Amygdala (tissue), 56 donors: ENCODE measurements around the gene LZTFL1.

ENCODE experiments used
- DNase-seq, 56 donors: peaks; one replicate each; lab custom pipeline; 2025; lab: John Stamatoyannopoulos, UW

The LZTFL1 gene

GRCh38 chr3:45841757-45842491 is at the start of gene LZTFL1:
Gene LZTFL1 (minus strand): TSS chr3:45842119. CDS start chr3:45841991, 128 bp downstream.
- DNase-seq = peak; percentile 36 to 95 (median 86)

- no peak for DNase-seq
Observed at GRCh38 chr3:45890405-45890804, 48.5 kb upstream of the LZTFL1 start.

- no peak for DNase-seq
Observed at GRCh38 chr3:45889337-45889736, 47.4 kb upstream of the LZTFL1 start.

- DNase-seq = no peak
Observed at GRCh38 chr3:45887759-45888511, 46.0 kb upstream of the LZTFL1 start.

DNA sequence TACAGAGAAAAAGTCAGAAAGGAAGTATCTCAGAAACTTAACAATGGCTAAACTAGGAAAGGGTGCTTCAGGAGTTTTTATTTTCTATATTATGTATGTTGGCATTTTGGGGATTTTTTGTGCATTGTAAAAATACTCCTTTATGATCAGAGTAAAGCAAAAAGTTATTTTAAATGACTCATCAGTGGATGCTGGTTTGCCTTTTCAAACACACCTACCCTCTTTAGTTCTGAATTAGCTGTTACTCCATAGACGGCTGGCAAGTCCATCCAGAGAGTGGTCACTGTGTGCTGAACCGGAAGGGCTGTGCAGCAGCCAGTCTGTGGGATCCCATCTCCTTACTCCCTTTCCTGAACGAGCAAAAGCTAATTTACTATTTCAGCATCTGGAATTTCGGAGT is 45.4 kb upstream of the LZTFL1 start:
- DNase-seq = no peak

GRCh38 chr3:45885979-45886705 is 44.2 kb upstream of the LZTFL1 start, which contains the start of gene CCR9:
Gene CCR9 (plus strand): TSS chr3:45886543. CDS start chr3:45894934, 8,391 bp downstream.
- no peak for DNase-seq

DNA sequence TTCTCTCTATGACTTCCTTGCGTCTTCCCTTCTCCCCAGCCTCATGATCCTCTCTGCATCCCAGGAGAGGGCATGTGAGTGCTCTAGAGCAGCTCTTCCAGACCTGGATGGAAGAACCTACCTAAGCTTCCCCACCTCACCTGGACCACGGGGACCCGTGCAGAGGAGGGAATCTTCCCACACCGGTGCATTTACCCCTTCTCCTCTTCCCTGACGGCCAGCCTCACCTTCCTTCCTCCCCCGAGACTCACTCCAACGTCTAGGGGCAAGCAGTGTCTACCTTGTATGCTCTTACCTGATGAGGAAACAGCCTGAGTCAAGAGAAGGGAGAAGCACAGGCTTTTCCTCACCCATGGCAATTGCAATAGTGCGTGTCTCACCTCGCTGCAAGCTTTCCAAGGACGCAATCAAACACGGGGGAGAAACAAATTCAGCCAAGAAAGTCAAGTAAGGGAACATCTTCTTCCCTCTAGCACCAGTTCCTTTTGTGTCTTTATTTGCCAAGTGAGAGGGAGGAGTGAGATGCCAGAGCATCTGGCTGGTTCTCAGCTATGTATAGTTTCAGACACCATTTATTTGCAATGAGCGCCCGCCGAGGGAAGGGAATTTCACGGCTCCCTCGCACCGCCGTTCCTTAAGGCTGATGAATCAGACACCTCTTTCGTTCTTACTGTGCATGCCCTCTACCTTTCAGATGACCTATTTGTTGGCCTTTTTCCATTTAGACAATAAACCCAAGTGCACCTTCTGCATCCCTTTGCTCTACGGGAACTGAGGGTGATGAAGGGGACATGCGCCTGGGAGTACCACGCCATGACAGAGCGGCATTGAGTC is 42.7 kb upstream of the LZTFL1 start:
- peak in 26 of 56 donors; percentile 1 to 65 (median 28) for DNase-seq

- DNase-seq = peak in 4 of 56 donors; percentile 13 to 70 (median 36)
Observed at GRCh38 chr3:45881078-45882022, 39.4 kb upstream of the LZTFL1 start.

DNA sequence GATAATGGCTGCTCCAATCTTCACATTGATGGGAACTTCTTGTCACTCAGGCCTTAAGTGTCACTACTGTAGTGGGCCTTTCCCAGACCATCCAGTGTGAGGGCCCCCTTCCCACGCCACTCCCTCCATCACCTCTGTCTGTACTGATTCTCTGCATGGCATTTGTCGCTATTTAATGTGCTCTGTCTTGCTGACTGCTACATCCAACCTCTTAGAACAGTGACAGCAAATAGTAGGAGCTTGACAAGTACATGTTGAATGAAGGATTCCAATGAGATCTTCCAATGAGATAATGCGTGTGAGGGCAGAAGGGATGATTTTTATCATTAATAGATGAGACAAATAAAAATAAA is 38.8 kb upstream of the LZTFL1 start:
- no peak for DNase-seq

DNA sequence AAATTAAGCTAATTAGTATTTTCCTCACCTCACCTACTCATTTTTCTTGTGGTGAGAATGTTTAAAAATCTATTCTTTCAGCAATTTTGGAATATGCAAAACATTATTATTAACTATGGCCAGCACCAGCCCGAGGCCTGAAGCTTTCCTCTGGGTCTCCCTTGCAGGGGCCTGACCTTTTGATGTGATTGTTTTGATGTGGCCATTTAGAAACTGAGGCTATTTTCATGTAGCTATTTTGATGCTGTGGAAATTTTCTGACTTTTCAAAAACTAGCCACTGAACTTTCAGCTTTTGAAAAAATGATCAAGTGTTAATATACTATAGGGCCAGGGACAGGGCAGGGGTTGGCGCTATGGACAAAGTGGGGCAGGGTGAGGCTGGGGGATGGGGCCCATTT is 36.2 kb upstream of the LZTFL1 start:
- DNase-seq = no peak

GRCh38 chr3:45874677-45875346 is 32.9 kb upstream of the LZTFL1 start:
- no peak for DNase-seq

DNA sequence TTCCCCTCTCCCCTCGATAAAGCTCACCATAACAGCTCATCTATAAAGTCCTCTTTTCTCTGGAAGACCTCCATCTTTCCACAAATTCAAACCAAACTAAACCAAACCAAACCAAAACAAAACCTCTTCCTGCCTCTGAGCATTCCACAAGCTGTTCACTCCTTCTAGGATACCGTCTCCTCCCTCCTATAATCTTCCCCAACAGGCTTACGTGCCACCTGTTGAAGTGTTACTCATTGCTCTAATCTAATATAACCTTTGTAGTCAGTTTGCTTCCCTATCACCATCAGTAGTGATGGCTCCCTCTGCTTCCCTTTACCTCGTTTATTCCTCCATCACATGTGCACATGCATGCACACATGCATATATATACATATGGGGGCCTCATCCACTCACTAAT is 31.7 kb upstream of the LZTFL1 start:
- no peak for DNase-seq

- no peak for DNase-seq
Observed at GRCh38 chr3:45873036-45873435, 31.1 kb upstream of the LZTFL1 start.

DNA sequence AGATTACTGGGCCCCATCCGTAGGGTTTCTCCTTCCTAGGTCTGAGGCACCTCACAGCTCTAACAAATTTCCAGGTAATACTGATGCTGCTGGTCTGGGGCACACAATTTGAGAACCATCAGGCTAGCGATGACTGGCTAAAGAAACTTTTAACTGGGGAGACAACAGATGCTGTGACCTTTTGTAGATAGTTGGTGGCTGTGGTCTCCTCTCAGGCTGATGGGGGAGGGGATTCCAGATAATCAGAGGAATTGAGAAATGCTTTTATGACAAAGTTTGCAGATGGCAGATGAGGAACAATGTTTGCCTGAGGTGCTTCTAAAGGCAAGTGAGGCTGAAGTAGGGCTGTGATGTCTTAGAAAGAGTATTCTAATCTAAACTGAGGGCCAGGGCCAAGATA is 30.6 kb upstream of the LZTFL1 start:
- no peak for DNase-seq

DNA sequence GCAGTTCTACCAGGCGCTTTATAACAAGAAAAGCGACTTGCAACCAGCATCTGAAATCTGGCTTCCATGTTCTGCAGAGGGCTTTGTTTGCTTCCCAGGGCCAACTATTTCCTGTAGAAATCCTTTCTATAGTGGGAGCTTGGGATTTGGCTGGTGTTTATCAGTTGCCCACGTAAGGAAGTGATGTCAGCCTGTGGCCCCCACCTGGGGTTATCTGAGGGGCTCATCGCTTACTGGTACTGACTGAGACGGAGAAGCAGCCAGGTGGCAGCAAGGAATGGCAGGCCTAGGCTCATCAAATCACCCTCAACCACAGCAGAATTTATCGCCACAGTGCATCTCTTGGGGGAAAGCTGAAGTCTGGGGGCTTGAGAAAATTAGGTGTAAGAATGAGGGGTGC is 29.9 kb upstream of the LZTFL1 start:
- no peak for DNase-seq

GRCh38 chr3:45870099-45870498 is 28.2 kb upstream of the LZTFL1 start:
- no peak for DNase-seq

DNA sequence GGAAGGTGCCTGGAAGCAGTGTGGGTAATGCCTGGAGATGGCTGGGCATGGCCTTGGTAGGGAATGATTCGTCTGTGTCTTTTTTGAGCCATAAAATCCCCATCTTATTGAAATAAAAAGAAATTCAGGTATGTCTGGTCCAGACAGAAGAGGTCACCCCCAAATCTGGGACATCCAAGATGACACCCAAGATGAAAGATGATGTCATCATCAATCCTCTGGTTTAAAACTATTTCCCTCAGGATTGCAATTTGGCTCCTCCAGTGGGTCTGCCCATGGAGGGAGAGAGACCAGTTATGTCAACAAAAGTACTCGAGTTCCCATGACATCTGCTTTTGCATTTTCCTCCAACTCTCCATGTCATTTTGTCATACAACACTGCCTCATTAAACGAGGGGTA is 27.7 kb upstream of the LZTFL1 start:
- no peak for DNase-seq

- DNase-seq = no peak
Observed at GRCh38 chr3:45868650-45869049, 26.7 kb upstream of the LZTFL1 start.

DNA sequence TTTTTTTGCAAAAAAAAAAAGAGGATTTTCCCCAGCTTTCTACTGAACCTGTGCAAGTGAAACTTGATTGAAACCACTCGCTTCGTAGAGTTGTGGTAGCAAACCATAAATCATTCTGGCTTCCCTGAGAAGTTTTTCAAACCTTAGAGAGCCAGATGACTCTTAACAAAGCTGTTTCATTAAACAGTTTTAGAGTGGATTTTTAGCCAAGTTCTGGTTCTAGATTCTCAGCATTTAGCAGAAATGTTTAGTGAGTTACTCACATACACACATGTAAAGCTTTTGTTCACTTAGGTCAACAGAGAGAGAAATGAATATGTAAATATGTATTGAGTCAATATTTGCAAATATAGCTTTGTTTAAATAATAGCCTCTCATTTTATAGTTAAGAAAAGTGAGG is 26.3 kb upstream of the LZTFL1 start:
- DNase-seq = no peak
